Keratinocyte (primary cell): ENCODE results near the gene PTPN13.

Source experiments
- CTCF ChIP-seq, 3 experiments: IDR thresholded peaks in 1 of 3; conservative IDR thresholded peaks in 1 of 3; optimal IDR thresholded peaks in 1 of 3; 2 replicates in 2 of 3; 3 replicates in 1 of 3; pipeline versions ENCODE3 to v1.5.1; 2011; ENCODE audit warnings: low read length in 3 of 3, mild to moderate bottlenecking in 3 of 3, moderate library complexity in 2 of 3, control low read depth in 1 of 3, inconsistent platforms in 1 of 3; ENCODE audit not compliant: insufficient read depth in 2 of 3; ENCODE audit errors: extremely low read depth in 1 of 3
- EZH2 ChIP-seq: IDR thresholded peaks from one replicate; pipeline ENCODE4 v1.6.1; 2012; ENCODE audit warnings: inconsistent platforms, mild to moderate bottlenecking, low read length, moderate library complexity

GRCh38 chr4:86595426-86595805 lies 1.3 kb downstream of the PTPN13 start:
- TF ChIP-seq CTCF (optimal IDR thresholded peaks at IDR 0.05 in 1 of 3, IDR thresholded peaks at IDR 0.05 in 1 of 3, conservative IDR thresholded peaks at IDR 0.05 in 1 of 3; ENCODE audit: extremely low read depth in 1 of 3, insufficient read depth in 2 of 3, low read length in 3 of 3) (no peak), EZH2 (no peak)
